ENCODE measurements around the gene SLC25A12. TPM values are rescaled to one million over a fixed set of nuclear protein-coding genes. Genes with fewer than 3 reads are reported as not detected.

The SLC25A12 gene
- total RNA-seq, 2 experiments from 2014 or later, result 28.1 to 32.3 TPM

DNA sequence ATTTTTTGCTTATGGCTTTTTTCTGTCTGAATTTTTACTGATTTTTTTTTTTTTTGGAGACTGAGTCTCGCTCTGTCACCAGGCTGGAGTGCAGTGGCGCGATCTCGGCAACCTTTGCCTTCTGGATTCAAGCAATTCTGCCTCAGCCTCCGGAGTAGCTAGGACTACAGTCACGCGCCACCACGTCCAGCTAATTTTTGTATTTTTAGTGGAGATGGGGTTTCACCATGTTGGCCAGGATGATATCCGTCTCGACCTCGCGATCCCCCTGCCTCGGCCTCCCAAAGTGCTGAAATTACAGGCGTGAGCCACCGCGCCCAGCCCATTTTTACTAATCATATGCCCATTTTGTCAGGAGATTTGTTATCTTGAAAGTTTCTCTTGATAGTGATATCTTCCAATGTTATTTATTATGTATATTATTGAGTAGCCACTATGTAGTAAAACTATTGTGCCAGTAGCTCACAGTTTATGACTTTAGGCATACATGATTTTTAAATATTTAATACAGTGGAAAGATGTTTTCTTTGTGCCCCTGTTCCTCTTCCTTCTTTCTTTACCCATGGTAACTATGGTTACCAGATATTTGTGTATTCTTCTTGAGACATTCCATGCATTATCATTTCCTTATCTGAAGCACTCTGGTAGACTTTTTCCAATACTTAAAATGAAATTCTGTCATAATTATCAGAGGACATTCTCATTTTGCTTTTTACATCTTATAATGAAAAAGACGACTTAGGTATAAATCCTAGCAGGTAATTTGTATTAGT is 30.3 kb upstream of the SLC25A12 start:
- peak overlapping the region; percentile 92 for H3K4me2 ChIP-seq (ENCODE audit: low read length)
- no peak for DNase-seq (ENCODE audit: low spot score)
- no peak overlapping the region for H3K27ac ChIP-seq (ENCODE audit: low read depth, low read length, poor library complexity, severe bottlenecking)
- H3K36me3 ChIP-seq (ENCODE audit: insufficient read depth, low read length), result peaks cover 62% of the 10 kb centered on the region
- no peaks in the 10 kb centered on the region for H3K9me3 ChIP-seq (ENCODE audit: low read length)
- H3K79me2 ChIP-seq (ENCODE audit: insufficient read depth, low read depth, low read length), result peaks cover 63% of the 10 kb centered on the region
- no peak overlapping the region for H2AFZ ChIP-seq (ENCODE audit: low read length)
- TF ChIP-seq, protein P1, sequence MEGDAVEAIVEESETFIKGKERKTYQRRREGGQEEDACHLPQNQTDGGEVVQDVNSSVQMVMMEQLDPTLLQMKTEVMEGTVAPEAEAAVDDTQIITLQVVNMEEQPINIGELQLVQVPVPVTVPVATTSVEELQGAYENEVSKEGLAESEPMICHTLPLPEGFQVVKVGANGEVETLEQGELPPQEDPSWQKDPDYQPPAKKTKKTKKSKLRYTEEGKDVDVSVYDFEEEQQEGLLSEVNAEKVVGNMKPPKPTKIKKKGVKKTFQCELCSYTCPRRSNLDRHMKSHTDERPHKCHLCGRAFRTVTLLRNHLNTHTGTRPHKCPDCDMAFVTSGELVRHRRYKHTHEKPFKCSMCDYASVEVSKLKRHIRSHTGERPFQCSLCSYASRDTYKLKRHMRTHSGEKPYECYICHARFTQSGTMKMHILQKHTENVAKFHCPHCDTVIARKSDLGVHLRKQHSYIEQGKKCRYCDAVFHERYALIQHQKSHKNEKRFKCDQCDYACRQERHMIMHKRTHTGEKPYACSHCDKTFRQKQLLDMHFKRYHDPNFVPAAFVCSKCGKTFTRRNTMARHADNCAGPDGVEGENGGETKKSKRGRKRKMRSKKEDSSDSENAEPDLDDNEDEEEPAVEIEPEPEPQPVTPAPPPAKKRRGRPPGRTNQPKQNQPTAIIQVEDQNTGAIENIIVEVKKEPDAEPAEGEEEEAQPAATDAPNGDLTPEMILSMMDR (conservative IDR thresholded peaks at IDR 0.05; ENCODE audit: low read length), result no peak
- no peak for TF ChIP-seq EZH2phosphoT487 (IDR thresholded peaks at IDR 0.05; ENCODE audit: borderline replicate concordance, low read depth, low read length)
- peak overlapping the region; percentile 91 for H3K4me3 ChIP-seq (ENCODE audit: low read depth, low read length, poor library complexity, severe bottlenecking)
- no peaks in the 10 kb centered on the region for H3K9me2 ChIP-seq (ENCODE audit: insufficient read depth, low read length)
- intact Hi-C loops (cut with micrococcal nuclease; ENCODE audit: unreplicated experiment), result no loop called here
- H4K20me1 ChIP-seq (ENCODE audit: insufficient read depth, low read length), result no peaks in the 10 kb centered on the region
- ChIA-PET CTCF (ENCODE audit: unreplicated experiment) (no interaction called here), POLR2A (interaction anchor here (0.7 to 3.5 kb wide), 4 partner anchors 16 to 76 kb away, joined by 3 to 24 read pairs (median 10); partner anchors contain the start of gene SLC25A12)
- peaks cover 23% of the 10 kb centered on the region for H3K4me1 ChIP-seq (ENCODE audit: insufficient read depth, low read length, poor library complexity, severe bottlenecking)
- BruUV-seq (replicated peaks), result no TSS peak

DNA sequence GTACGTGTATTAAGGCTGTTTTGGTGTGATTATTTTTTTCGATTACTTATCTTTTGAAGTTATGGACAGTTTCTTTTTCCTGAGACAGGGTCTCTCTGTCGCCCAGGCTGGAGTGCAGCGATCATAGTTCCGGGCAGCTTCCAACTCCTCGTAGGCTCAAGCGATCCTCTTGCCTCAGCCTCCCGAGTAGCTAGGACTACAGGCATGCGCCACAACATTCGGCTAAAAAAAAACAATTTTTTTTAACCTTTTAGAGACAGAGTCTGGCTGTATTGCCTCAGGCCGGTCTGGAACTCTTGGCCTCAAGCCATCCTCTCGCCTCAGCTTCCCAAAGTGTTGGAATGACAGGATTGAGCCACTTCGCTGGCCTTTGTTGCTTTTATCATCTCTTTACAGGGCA is 29.2 kb upstream of the SLC25A12 start:
- Histone ChIP-seq H3K4me1 (ENCODE audit: insufficient read depth, low read length, poor library complexity, severe bottlenecking) (peaks cover 23% of the 10 kb centered on the region), H3K36me3 (ENCODE audit: insufficient read depth, low read length) (peaks cover 50% of the 10 kb centered on the region), H2AFZ (ENCODE audit: low read length) (peak overlapping the region; percentile 92; the same call in 1 of the 2 replicates), H3K4me3 (ENCODE audit: low read depth, low read length, poor library complexity, severe bottlenecking) (peak overlapping the region; percentile 91), H3K9me3 (ENCODE audit: low read length) (no peaks in the 10 kb centered on the region), H3K4me2 (ENCODE audit: low read length) (peak overlapping the region; percentile 92), H3K27ac (ENCODE audit: low read depth, low read length, poor library complexity, severe bottlenecking) (peak overlapping the region; percentile 69), H3K9me2 (ENCODE audit: insufficient read depth, low read length) (no peaks in the 10 kb centered on the region), H4K20me1 (ENCODE audit: insufficient read depth, low read length) (no peaks in the 10 kb centered on the region), H3K79me2 (ENCODE audit: insufficient read depth, low read depth, low read length) (peaks cover 52% of the 10 kb centered on the region)
- no TSS peak for BruUV-seq (replicated peaks)
- POLR2A ChIA-PET, result interaction anchor here (0.6 to 3.5 kb wide), 14 partner anchors 9 to 1055 kb away, joined by 3 to 24 read pairs (median 4); partner anchors contain the start of gene SLC25A12
- CTCF ChIA-PET (ENCODE audit: unreplicated experiment), result no interaction called here
- peak; percentile 31 for DNase-seq (ENCODE audit: low spot score)
- no peak for TF ChIP-seq EZH2phosphoT487 (IDR thresholded peaks at IDR 0.05; ENCODE audit: borderline replicate concordance, low read depth, low read length)
- TF ChIP-seq, protein P1 (conservative IDR thresholded peaks at IDR 0.05; ENCODE audit: low read length), result no peak
- intact Hi-C loops (cut with micrococcal nuclease; ENCODE audit: unreplicated experiment), result loop anchor here (2.0 kb wide), 1 partner anchor 28 kb away; the partner anchor contains the start of gene SLC25A12

Data from OCI-LY7 (cell line).